Lower leg skin (tissue), 4 donors: ENCODE data around the gene VAV2. TPM values are rescaled to one million over a fixed set of nuclear protein-coding genes. Genes with fewer than 3 reads are reported as not detected.

Experiments used
- DNase-seq, 2 donors: peaks; one replicate each; pipeline ENCODE4 v3.0.0-alpha.2; 2019; ENCODE audit warnings: low spot score in 2 of 2
- H3K4me3 ChIP-seq: fragments of 200-600 bp; sonication (generic); 2 replicates; pipeline ENCODE4 v1.5.1; 2017; ENCODE audit warnings: mild to moderate bottlenecking, low read depth; ENCODE audit not compliant: poor library complexity, severe bottlenecking
- POLR2A ChIP-seq, 2 donors: fragments of 450-650 bp; IDR thresholded peaks; one replicate each; pipeline ENCODE4 v1.6.1; 2016 to 2017; ENCODE audit warnings: antibody characterized with exemption in 2 of 2, mild to moderate bottlenecking in 1 of 2, moderate library complexity in 1 of 2
- WGBS, 2 donors: methylation state at CpG; one replicate each; pipeline ENCODE4 v1.1.5; 2018; 5-methylcytosine and 5-hydroxymethylcytosine counted together
- intact Hi-C: fragments of 100-400 bp; cut with DNase I; formaldehyde crosslinking; loops from one replicate; pipeline ENCODE4 v1.15.0; 2023; ENCODE audit warnings: low total_unique reads
- total RNA-seq, 4 donors: library from RNA; depleted of rRNA; stranded (reverse); fragments of >200 nt; gene quantifications; one replicate each; pipeline ENCODE4 v1.1.0, GENCODE V29; 2016
- TF ChIP-seq, protein P1 (sequence below), 3 donors: fragments of 450-650 bp; IDR thresholded peaks; one replicate each; pipeline ENCODE4 v1.5.1; 2016; ENCODE audit warnings: antibody characterized with exemption in 3 of 3, mild to moderate bottlenecking in 3 of 3, moderate library complexity in 2 of 3

The VAV2 gene
- total RNA-seq, 4 donors from 2014 or later: 6.8 to 9.1 (median 7.5) TPM

- 81 to 87% methylated on average over 2 to 9 of the region's 13 CpGs for WGBS, 2 donors
- H3K4me3 ChIP-seq: no peak overlapping the region
- DNase-seq: no peak
- intact Hi-C loops: no loop called here
- TF ChIP-seq, protein P1, sequence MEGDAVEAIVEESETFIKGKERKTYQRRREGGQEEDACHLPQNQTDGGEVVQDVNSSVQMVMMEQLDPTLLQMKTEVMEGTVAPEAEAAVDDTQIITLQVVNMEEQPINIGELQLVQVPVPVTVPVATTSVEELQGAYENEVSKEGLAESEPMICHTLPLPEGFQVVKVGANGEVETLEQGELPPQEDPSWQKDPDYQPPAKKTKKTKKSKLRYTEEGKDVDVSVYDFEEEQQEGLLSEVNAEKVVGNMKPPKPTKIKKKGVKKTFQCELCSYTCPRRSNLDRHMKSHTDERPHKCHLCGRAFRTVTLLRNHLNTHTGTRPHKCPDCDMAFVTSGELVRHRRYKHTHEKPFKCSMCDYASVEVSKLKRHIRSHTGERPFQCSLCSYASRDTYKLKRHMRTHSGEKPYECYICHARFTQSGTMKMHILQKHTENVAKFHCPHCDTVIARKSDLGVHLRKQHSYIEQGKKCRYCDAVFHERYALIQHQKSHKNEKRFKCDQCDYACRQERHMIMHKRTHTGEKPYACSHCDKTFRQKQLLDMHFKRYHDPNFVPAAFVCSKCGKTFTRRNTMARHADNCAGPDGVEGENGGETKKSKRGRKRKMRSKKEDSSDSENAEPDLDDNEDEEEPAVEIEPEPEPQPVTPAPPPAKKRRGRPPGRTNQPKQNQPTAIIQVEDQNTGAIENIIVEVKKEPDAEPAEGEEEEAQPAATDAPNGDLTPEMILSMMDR (IDR thresholded peaks at IDR 0.05): no peak
- TF ChIP-seq POLR2A (IDR thresholded peaks at IDR 0.05): no peak
These were observed 191.9 kb downstream of the VAV2 start for GRCh38 chr9:133800266-133800665.

GRCh38 chr9:133799716-133800115 is 192.4 kb downstream of the VAV2 start:
- no peak for DNase-seq

DNA sequence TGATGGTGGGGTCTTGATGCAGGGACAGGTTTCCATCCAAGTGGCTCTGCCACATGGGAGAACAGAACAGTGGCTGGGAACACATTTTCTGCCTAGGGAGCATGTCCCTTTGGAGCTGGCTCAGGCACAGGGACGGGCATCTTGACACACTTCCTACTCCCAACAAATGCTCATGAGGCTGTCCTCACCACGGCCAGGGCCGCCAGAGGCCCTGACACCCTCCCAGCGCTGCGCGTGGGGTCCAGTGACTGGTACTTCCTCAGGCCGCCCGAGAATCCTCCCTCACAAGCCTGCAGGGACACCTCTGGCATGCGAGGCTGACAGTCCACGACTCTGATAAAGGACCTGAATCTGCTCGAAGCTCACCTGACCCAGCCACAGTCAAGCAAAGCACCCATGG is 193.0 kb downstream of the VAV2 start:
- no peak for DNase-seq
- no peak overlapping the region for H3K4me3 ChIP-seq
- 80 to 95% methylated on average over 8 to 11 of the region's 11 CpGs for WGBS, 2 donors
- no peak for TF ChIP-seq POLR2A (IDR thresholded peaks at IDR 0.05)
- TF ChIP-seq, protein P1 (IDR thresholded peaks at IDR 0.05): no peak
- intact Hi-C loops: no loop called here

More at GRCh38 chr9:133799716-133800115, 192.4 kb downstream of the VAV2 start:
- intact Hi-C loops: no loop called here
- TF ChIP-seq, protein P1 (IDR thresholded peaks at IDR 0.05): no peak
- TF ChIP-seq POLR2A (IDR thresholded peaks at IDR 0.05): no peak
- no peak overlapping the region for H3K4me3 ChIP-seq
- WGBS, 2 donors: 89 to 94% methylated on average over 17 of the region's 17 CpGs

DNA sequence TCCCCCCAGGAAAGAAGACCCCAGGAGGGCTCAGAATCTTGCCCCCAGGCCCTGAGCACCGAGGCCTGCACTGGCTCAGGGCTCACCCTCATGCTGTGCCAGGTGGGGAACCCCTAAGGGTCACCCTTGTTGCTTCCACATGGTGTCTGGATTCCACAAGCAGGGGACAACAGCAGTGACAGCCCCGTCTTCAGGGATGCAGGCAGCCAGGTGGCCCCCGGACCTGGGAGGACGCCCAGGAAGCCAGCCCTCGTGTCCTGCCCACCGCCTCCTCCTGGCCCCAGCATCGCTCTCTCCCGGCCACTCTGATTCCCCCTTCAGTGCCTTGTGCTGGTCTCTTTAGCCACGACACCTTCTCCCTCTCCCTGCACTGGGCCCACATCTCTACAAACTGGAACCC is 194.0 kb downstream of the VAV2 start:
- intact Hi-C loops: no loop called here
- H3K4me3 ChIP-seq: no peak overlapping the region
- 94 to 98% methylated on average over 7 to 8 of the region's 9 CpGs for WGBS, 2 donors
- TF ChIP-seq, protein P1 (IDR thresholded peaks at IDR 0.05): no peak
- TF ChIP-seq POLR2A (IDR thresholded peaks at IDR 0.05): no peak
- no peak for DNase-seq

- no peak for DNase-seq
- TF ChIP-seq POLR2A (IDR thresholded peaks at IDR 0.05): no peak
- TF ChIP-seq, protein P1 (IDR thresholded peaks at IDR 0.05): no peak
- WGBS, 2 donors: 81 to 85% methylated on average over 20 to 22 of the region's 22 CpGs
- H3K4me3 ChIP-seq: no peak overlapping the region
- intact Hi-C loops: no loop called here
These were observed 194.6 kb downstream of the VAV2 start for GRCh38 chr9:133797406-133798105.

- intact Hi-C loops: no loop called here
- TF ChIP-seq, protein P1 (IDR thresholded peaks at IDR 0.05): no peak
- TF ChIP-seq POLR2A (IDR thresholded peaks at IDR 0.05): no peak
- WGBS, 2 donors: 85 to 94% methylated on average over 5 to 11 of the region's 11 CpGs
- no peak overlapping the region for H3K4me3 ChIP-seq
- DNase-seq: no peak
These were observed 195.6 kb downstream of the VAV2 start for GRCh38 chr9:133796562-133796961.
